Gastrocnemius medialis (tissue), 4 donors: ENCODE data around the gene PTCD3.

Source experiments
- CTCF ChIP-seq, 5 experiments: fragments of 450-650 bp in 3 of 5; fragments of 200-600 bp in 2 of 5; sonication (generic) in 2 of 5; IDR thresholded peaks in 4 of 5; conservative IDR thresholded peaks in 1 of 5; 1 replicate in 4 of 5; 2 replicates in 1 of 5; pipeline ENCODE4 v1.5.1; 2016 to 2019; ENCODE audit warnings: antibody characterized with exemption in 5 of 5, mild to moderate bottlenecking in 3 of 5, moderate library complexity in 3 of 5
- POLR2A ChIP-seq, 2 donors: fragments of 450-650 bp; IDR thresholded peaks; one replicate each; pipeline ENCODE4 v1.6.1; 2017; ENCODE audit warnings: antibody characterized with exemption in 2 of 2, mild to moderate bottlenecking in 2 of 2, moderate library complexity in 2 of 2

- no peak for TF ChIP-seq CTCF (IDR thresholded peaks at IDR 0.05 in 4 of 5, conservative IDR thresholded peaks at IDR 0.05 in 1 of 5)
- TF ChIP-seq POLR2A (IDR thresholded peaks at IDR 0.05) = no peak
Observed at GRCh38 chr2:86074256-86074655, 31.8 kb upstream of the PTCD3 start.
